ENCODE data around the gene FKBP7. TPM values are rescaled to one million over a fixed set of nuclear protein-coding genes. Genes with fewer than 3 reads are reported as not detected.

The FKBP7 gene
- total and polyA plus RNA-seq, 2 of the 8 experiments (the other 6 are each of a cell fraction or from before 2014, with no cell fraction given) = 3.6 to 7.0 TPM

DNA sequence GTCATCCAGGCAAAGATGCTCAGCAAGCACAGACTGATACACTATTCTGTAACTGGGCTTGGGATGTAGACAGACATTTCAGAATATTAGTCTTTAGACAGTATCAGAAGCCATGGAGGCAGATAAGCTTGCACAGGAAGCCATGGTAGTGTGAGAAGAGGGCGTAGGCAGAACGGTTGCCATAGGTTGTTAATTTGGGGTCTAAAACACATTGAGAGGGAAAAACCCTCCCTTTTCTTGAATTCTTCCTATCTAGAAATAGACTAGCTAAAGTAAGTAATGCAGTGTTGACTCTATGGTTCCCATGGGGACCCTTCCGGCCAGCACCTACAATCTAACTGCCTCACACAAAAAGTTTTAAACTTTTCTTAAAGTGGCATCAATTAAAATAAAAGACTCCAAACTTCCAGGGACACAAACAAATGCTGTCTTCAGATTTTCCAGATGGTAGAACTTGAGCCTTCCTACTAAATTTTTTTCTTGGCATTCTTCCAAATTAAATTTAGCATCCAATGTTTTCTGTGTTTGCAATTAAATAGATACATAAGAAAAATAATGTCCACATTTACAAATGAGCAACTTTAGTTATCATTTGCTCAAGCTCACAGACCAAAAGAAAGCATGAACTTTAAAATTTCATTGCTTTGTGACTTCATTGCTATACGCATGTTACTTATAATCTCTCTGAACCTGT, 29.3 kb downstream of the FKBP7 start (continued):
- TF ChIP-seq ASH2L (IDR thresholded peaks at IDR 0.05; ENCODE audit: low read length) (no peak), EZH2 (IDR thresholded peaks at IDR 0.05; ENCODE audit: low read depth, low read length, severe bottlenecking) (no peak), TEAD4 (IDR thresholded peaks at IDR 0.05; ENCODE audit: low read depth, low read length) (no peak), TAF1 (IDR thresholded peaks at IDR 0.05; ENCODE audit: low read depth, low read length) (no peak), SP4 (IDR thresholded peaks at IDR 0.05; ENCODE audit: low read length) (no peak), JUND (IDR thresholded peaks at IDR 0.05; ENCODE audit: low read length) (no peak), CBX8 (IDR thresholded peaks at IDR 0.05; ENCODE audit: borderline replicate concordance, low read depth, low read length) (no peak)

Data from H1 (cell line).